GM19467 (cell line): ENCODE measurements around the gene KIF15.
A peak's percentile ranks its signal among the peaks of the same experiment; 100 is the strongest.
"Not testable (repeated sequence)": the region's sequence is repeated elsewhere in the genome, so short reads cannot be mapped to it uniquely, and the experiment has no call there.

Experiments
- ATAC-seq: cut with Tn5 transposase; IDR thresholded peaks from one replicate; pipeline ENCODE4 v1.9.1; 2021; ENCODE audit warnings: mild to moderate bottlenecking, moderate library complexity; ENCODE audit not compliant: unreplicated experiment

Gene KIF15

GRCh38 chr3:44825264-44825925 is 63.8 kb downstream of the KIF15 start:
- ATAC-seq: no peak

GRCh38 chr3:44827196-44827595 is 65.6 kb downstream of the KIF15 start:
- no peak for ATAC-seq

- ATAC-seq: no peak
Measured at GRCh38 chr3:44831232-44831631, 69.6 kb downstream of the KIF15 start.

- ATAC-seq: no peak
Measured at GRCh38 chr3:44832032-44832431, 70.4 kb downstream of the KIF15 start.

GRCh38 chr3:44832965-44833364 is 71.4 kb downstream of the KIF15 start:
- ATAC-seq: no peak

GRCh38 chr3:44833394-44833793 is 71.8 kb downstream of the KIF15 start:
- ATAC-seq: no peak

- ATAC-seq: no peak
Measured at GRCh38 chr3:44835684-44836083, 74.1 kb downstream of the KIF15 start.

- ATAC-seq: no peak
Measured at GRCh38 chr3:44842376-44842775, 80.8 kb downstream of the KIF15 start.

GRCh38 chr3:44845528-44846520 is 84.2 kb downstream of the KIF15 start:
- no peak for ATAC-seq

GRCh38 chr3:44848634-44849033 is 87.0 kb downstream of the KIF15 start:
- no peak for ATAC-seq

GRCh38 chr3:44856663-44857062 is 95.1 kb downstream of the KIF15 start:
- not testable (repeated sequence) for ATAC-seq

GRCh38 chr3:44860117-44860516 is 98.5 kb downstream of the KIF15 start:
- no peak for ATAC-seq

GRCh38 chr3:44861412-44862225 is 100.0 kb downstream of the KIF15 start, which contains the start of gene TMEM42:
Gene TMEM42, plus strand, starts transcription at chr3:44861912. Its CDS starts 13 bp downstream, at chr3:44861925.
- peak; percentile 95 for ATAC-seq

GRCh38 chr3:44862226-44862637 is 100.6 kb downstream of the KIF15 start:
- peak; percentile 26 for ATAC-seq

GRCh38 chr3:44865272-44866035 is 103.9 kb downstream of the KIF15 start:
- ATAC-seq: no peak

- no peak for ATAC-seq
Measured at GRCh38 chr3:44867421-44868111, 106.0 kb downstream of the KIF15 start.

GRCh38 chr3:44870375-44871061 is 108.9 kb downstream of the KIF15 start:
- ATAC-seq: no peak

GRCh38 chr3:44874308-44874707 is 112.7 kb downstream of the KIF15 start, which contains the start of gene TGM4:
Gene TGM4, plus strand, starts transcription at chr3:44874608. Its CDS starts 71 bp downstream, at chr3:44874679.
- no peak for ATAC-seq

- no peak for ATAC-seq
Measured at GRCh38 chr3:44875596-44875995, 114.0 kb downstream of the KIF15 start.
